GM18511 (cell line): ENCODE results near the gene ZMYND8.
"Not testable (repeated sequence)": the region's sequence is repeated elsewhere in the genome, so short reads cannot be mapped to it uniquely, and the experiment has no call there.

Experiments used
- ATAC-seq: cut with Tn5 transposase; IDR thresholded peaks from one replicate; pipeline ENCODE4 v1.9.1; 2021; ENCODE audit warnings: mild to moderate bottlenecking, moderate library complexity; ENCODE audit not compliant: unreplicated experiment

Gene ZMYND8

DNA sequence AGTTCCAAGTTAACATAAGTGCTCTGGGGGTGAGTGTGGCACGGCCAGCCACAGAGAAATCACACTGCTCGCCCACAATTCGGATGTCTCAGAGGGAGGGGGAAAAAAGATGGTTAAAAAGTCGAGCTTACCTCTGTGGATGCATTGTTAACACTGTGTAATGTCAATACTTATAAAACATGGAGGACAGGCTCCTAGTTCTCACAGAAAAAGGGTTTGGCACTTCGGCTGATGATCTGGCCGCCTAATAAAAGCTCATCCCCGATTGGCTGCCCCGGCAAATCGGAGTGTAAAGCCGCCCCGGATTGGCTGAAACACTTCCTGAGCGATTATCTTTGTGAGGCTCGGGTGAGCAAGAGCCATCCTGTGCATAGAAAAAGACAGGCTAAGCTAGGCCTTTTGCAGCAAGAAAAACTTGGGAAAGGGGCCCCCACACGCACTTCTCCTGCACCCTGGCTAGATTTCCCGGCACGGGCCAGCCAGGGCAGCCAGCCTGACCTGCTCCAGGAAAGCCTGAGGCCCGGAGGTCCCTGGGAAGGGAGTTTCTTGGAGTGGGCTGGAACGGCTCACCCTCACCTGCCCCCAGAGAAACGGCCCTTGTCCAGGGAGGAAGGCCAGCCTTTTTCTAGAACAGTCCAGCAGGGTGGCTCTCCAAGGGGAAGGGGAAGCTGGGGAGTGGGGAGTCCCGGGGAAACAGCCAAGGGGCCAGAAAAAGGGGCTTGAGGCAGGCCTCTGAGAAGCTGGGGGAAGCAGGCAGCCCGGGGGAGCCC lies at the start of gene ZMYND8:
TSS of gene ZMYND8 (minus strand) at position 174 of the 770 bp plus-strand sequence. CDS start at position 145, 29 bp downstream.
- peak; percentile 63 for ATAC-seq

DNA sequence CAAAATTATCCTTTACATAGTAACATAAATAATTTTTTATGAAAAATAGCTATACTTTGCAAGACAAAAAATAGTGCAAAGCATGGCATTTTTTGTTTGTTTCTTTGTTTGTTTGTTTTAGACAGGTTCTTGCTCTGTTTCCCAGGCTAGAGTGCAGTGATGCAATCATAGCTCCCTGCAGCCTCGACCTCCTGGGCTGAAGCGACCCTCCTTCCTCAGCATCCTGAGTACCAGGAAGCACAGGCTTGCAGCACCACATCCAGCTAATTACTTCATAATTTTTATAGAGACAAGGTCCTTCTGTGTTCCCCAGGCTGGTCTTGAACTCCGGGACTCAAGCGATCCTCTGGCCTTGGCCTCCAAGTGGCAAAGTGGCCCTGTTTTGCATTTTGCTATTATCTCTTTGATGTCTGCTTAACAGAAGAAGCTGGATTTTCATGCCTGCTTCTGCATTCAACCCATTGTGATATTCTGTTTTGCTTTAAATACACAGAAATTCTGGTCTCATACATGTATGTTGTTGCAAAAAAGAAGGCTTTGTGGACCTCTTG lies 49.4 kb upstream of the ZMYND8 start:
- no peak for ATAC-seq

DNA sequence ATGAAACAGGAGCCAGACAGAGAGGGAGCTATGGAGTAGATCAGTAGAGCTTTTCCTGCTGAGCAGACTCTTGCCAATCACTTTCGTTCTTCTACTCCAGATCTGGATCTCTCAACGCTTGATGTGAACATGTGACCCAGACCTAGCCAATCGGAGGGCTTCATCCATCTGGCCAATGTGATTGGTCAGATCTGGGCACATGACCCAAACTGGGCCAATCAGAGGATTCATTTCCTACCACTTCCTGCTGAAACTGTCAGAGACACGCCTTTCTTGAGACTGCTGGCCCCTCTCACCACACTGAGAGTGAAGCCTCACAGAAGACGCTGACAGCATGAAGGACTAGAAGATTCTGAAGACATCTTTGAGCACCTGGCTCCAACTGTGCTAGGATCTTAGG lies 44.2 kb upstream of the ZMYND8 start:
- ATAC-seq: no peak

DNA sequence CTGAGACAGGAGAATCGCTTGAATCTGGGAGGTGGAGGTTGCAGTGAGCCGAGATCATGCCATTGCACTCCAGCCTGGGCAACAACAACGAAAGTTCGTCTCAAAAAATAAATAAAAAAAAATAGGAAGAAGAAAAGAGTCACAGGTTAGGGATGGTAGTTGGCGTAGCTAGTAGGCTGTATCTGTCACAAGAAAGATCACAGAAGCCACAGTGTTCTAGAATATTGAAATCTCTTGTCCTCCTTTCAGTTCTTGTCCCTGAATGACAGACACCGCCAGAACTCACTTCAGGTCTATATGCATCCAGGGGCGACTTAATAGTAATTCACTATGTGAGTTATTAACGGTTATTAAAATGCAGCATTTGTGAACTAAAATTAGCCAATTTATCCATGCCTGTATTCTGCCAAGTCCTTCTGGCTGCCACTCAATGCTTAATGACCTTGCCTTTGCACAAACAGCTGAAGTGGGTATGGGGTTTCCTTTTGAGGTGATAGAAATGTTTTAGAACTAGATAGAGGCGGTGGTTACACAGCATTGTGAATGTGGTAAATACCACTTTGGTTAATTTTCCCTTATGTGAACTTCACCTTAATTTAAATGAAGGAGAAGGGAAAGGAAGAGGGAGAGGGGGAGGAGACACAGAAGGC lies 41.3 kb upstream of the ZMYND8 start:
- no peak for ATAC-seq

DNA sequence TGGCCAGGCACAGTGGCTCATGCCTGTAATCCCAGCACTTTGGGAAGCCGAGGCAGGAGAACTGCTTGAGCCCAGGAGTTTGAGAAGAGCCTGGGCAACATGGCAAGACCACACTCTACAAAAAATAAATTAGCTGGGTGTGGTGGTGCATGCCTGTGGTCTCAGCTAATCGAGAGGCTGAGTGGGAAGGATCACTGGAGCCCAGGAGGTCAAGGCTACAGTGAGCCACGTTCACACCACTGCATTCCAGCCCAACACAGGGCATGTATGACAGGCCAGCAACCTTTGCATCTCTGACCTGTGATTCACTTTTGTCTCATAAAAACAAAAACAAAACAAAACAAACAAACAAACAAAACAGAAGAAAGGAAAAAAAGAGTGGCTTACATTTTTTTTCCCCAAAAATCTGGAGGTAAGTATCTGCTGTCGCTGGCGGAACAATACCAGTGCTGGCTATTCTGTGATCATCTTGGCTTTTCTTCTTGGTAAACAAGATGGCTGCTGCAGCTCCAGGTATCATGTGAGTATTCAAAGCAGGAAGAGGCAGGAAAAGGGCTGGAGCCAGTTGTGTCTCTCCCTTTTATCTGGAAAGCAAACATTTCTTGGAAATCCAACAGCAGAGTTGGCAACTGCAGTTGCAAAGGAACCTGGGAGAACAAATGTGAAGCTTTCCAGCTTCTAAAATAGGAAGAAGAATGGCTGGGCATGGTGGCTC lies 40.4 kb upstream of the ZMYND8 start:
- no peak for ATAC-seq

DNA sequence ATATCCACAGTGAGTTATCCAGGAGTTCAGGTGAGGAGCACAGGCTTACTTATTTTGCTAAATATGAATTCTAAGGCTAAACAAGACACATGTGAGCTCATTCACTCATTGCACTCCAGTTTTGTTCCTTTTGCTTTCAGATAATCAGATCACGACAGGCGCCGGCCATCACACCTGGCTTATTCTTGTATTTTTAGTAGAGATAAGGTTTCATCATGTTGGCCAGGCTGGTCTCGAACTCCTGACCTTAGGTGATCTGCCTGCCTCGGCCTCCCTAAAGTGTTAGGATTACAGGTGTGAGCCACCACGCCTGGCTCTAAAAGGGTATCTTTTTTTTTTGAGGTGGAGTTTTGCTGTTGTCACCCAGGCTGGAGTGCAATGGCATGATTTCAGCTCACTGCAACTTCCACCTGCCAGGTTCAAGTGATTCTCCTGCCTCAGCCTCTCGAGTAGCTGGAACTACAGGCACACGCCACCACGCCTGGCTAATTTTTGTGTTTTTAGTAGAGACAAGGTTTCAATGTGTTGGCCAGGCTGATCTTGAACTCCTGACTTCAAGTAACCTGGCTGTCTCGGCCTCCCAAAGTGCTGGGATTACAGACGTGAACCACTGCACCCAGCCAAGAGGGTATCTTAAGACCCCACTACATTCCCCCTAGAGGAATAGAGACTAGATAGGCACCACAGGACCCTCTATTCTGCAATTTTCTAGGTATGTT lies 37.5 kb upstream of the ZMYND8 start:
- not testable (repeated sequence) for ATAC-seq

DNA sequence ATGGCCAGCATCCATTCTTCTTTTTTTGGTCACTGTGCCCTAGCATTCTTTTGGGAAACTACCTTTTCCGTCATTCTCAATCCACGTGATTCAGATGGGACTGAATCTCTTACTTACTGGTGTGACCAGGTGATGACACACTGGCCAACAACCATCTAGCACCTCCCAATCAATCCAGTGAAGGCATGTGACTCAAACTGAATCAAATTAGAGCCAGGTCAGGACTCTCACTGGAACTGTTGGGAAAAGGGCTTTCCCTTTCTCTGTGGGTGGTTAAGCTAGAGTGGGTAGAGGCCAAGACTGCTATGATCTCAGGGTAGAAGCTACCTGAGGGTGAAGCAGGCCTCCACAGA lies 36.2 kb upstream of the ZMYND8 start:
- ATAC-seq: no peak

DNA sequence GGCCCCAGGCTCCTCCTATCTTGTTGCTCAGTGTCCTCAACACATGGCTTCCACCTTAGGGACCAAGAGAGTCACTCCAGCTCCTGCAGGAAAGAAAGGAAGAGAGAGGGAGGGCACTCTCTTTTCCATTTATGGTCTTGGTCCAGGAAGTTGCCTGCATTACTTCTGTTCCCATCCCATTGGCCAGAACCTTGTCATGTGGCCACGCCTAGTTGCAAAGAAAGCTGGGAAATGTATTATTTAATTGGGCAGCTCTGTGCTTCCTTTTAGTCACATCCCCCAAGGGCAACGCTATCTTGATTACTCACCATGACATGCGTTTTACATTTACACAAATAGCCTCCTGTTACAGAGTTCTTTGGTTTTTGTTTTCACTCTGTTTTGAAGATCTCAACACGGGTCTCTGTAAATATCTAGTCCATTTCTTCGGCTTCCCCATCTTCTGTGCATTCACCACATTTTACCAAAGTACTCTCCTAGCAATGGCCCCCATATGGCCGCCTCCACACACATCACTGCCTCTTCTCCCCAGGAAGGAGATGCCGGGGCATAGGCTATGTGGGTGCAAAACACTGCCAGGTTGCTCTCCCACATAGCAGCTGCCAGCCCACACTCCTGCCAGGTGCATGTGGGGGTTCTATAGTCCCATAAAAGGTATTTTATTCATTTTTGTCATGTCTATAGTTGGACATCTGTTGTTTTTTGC lies 35.7 kb upstream of the ZMYND8 start:
- ATAC-seq: no peak

DNA sequence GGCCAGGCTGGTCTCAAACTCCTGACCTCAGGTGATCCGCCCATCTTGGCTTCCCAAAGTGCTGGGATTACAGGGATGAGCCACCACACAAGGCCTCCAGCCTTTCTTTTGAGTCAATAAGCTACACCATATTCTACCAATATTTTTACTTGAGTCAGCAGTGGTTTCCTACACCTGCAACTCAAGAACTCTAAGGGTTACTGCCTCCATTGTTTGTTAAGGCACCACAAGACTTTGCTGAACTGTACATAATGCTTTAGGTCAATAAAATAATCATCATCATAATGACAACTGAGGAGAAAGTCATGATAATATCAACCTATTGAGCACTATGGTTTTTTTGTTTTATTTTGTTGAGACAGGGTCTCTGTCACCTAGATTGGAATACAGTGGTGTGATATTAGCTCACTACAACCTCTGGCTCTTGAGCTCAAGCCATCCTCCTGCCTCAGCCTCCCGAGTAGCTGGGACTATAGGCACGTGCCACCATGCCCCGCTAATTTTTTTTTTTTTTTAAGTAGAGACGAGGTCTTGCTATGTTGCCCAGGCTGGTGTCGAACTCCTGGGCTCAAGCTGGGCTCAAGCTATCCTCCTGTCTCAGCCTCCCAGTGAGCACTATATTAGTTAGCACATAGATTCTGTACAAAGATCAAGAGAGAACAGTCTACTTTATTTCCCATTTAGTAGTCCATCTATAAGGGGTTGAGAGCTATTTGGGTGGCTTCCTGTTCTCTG lies 34.9 kb upstream of the ZMYND8 start:
- ATAC-seq: no peak

DNA sequence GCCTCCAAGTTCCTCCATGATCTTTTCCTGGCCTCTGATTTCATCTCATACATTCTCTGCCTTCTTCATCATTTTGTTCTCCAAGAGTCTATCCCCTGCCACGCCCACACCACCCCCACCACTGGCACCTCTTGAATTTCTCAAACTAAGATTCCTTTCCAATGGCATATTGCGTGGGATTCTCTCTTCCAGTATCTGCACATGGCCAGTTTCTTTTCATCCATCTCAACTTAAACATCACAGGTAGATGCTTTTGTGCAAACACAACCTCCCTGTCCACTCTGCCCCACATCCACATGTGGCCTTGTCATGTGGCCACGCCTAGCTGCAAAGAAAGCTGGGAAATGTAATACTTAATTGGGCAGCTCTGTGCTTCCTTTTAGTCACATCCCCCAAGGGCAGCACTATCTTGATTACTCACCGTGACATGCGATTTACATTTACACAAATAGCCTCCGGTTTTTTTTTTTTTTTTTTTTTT lies 33.4 kb upstream of the ZMYND8 start:
- ATAC-seq: no peak

DNA sequence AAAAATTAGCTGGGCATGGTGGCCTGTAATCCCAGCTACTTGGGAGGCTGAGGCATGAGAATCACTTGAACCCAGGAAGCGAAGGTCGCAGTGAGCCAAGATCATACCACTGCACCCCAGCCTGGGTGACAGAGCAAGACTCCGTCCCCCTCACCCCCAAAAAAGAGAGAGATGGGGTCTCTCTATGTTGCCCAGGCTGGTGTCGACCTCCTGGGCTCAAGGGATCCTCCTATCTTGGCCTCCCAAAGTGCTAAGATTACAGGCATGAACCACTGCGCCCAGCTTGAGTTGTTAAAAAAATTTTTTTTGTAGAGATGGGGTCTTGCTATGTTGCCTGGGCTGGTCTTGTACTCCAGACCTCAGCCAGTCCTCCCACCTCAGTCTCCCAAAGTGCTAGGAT lies 29.5 kb upstream of the ZMYND8 start:
- not testable (repeated sequence) for ATAC-seq

DNA sequence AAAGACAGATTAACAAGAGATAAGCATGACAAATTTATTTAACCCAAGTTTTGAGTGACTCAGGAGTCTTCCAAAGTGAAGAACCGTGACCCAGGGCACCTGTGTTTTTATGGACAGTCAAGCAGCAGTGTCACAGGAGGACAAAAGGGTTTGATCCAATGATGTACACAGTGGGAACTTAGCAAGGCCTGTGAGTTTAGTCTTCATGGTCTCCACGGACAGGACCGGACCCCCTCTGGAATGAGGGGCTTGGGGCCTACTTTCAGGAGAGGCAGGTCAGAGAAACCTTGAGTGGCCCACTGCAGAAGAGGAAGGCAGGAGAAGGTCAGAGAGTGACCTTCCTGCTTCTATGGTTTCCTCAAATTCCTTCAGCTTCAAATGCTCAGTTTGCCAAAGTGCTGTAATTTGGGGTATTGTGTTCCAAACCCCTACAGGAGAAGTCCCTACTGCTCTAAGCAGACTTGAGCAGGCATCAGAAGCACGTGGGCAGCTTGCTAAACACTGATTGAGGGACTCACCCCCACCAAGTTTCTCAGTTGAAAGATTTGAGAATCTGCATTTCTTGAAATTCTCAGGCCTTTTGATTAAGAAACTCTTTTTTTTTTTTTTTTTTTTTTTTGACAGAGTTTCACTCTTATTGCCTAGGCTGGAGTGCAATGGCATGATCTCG lies 26.4 kb upstream of the ZMYND8 start:
- ATAC-seq: no peak

DNA sequence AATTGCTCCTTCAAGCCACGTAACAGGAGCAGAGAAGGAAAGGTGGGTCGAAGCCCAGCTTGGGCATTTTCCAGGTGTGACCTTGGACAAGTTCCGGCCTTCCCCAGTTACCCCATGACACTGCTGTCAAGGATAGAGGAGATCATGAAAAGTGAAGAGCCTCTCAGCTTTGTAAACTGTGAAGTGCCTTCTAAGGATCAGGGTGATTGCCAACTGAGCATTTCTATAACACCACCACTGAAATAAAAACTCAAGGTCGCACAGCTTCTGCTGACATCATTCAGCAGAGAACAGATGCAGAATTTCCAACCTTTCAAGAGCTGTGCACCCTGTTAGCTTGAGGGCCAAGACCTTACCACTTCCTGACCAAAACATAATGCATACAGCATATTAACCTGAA lies 24.0 kb upstream of the ZMYND8 start:
- no peak for ATAC-seq

DNA sequence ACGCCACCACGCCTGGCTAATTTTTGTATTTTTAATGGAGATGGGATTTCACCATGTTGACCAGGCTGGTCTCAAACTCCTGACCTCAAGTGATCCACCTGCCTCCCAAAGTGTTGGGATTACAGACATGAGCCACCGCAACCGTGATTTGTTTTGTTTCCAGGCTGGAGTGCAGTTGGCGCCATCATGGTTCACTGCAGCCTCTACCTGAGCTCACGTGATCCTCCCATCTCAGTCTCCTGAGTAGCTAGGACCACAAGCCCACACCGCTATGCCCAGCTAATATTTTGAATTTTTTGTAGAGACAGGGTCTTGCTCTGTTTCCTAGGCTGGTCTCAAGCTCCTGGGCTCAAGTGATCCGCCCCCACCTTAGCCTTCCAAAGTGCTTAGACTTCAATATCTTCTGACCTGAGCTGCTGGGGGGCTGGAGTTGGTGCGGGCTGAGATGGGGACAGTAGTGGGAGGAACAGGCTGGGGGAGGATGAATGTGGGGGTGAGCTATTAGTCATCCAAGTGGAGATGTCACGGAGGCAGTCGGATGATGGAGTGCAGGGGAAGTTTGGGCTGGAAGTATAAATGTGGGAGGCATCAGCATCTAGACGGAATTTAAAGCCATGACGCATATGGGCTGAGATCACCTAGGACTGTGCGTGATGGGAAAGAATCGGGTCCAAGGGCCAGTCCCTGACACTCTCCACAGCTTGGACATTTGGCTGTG lies 23.1 kb upstream of the ZMYND8 start:
- ATAC-seq: no peak

DNA sequence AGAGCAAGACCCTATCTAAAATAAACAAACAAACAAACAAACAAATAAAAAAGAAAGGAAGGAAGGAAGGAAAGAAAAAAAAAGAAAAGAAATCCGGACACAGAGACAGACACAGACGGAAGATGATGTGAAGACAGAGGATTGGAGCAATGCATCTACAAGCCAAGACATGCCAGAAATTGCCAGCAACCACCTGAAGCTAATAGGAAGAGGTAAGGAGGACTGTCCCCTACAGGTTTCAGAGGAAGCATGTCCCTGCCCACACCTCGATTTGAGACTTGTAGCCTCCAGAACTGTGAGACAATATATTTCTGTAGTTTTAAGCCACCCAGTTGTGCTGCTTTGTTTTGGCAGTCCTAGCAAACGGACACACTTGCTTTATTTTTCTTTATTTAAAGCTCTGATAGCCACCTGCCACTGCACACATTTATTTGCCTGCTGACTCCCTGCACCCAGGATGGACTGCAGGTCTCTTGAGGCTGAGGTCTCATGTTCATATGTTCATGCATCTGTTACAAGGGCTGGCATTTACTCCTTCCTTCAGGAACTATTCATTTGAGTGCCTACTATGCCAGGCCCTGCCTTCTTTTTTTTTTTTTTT lies 20.7 kb upstream of the ZMYND8 start:
- ATAC-seq: no peak

DNA sequence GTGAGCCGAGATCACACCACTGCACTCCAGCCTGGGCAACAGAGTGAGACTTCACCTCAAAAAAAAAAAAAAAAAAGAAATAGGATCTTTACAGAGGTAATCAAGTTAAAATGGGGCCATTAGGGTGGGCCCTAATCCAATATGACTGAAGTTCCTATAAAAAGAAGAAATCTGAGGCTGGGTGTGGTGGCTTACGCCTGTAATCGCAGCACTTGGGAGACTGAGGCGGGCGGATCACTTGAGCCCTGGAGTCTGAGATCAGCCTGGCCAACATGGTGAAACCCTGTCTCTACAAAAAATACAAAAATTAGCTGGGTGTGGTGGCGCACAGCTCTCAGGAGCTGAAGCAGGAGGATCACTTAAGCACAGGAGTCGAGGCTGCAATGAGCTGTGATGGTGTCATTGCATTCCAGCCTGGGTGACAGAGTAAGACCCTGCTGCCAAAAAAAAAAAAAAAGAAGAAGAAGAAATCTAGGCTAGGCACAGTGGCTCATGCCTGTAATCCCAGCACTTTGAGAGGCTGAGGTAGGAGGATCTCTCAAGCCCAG lies 19.7 kb upstream of the ZMYND8 start:
- ATAC-seq: not testable (repeated sequence)

DNA sequence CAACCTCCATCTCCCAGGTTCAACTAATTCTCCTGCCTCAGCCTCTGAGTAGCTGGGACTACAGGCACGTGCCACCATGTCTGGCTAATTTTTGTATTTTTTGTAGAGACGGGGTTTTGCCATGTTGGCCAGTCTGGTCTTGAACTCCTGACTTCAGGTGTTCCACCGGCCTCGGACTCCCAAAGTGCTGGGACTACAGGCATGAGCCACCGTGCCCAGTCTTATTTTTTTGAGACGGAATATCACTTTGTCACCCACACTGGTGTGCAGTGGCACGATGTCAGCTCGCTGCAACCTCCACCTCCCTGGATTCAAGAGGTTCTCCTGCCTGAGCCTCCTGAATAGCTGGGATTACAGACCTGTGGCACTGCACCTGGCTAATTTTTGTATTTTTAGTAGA lies 17.6 kb upstream of the ZMYND8 start:
- ATAC-seq: not testable (repeated sequence)
